CD4-positive, CD25-positive, alpha-beta regulatory T cell (primary cell): ENCODE results near the gene AGBL4. TPM values are rescaled to one million over a fixed set of nuclear protein-coding genes. Genes with fewer than 3 reads are reported as not detected.

Source experiments
- ATAC-seq, 2 donors: fragments of 150-1000 bp; cut with Tn5 transposase; one replicate each; pipeline ENCODE4 v1.10.0; 2021; ENCODE audit warnings: low read depth in 2 of 2, moderate number of reproducible peaks in 2 of 2, moderate library complexity in 1 of 2
- DNase-seq, 3 donors: peaks; one replicate each; pipeline versions ENCODE4 v3.0.0 to v3.0.0-alpha.2; 2012 to 2022; ENCODE audit warnings: mixed read lengths in 1 of 3
- H3K27ac ChIP-seq: one replicate; pipeline ENCODE4 v1.7.0; 2013; ENCODE audit warnings: mild to moderate bottlenecking, low read length; ENCODE audit not compliant: insufficient read depth, poor library complexity, severe bottlenecking
- H3K27me3 ChIP-seq: one replicate; pipeline ENCODE4 v1.7.0; 2013; ENCODE audit warnings: low read length; ENCODE audit not compliant: control insufficient read depth, insufficient read depth
- H3K36me3 ChIP-seq: one replicate; pipeline ENCODE4 v1.7.0; 2013; ENCODE audit warnings: mild to moderate bottlenecking, low read length, moderate library complexity; ENCODE audit not compliant: control insufficient read depth, insufficient read depth
- H3K4me1 ChIP-seq: 2 replicates; pipeline ENCODE4 v1.7.0; 2013; ENCODE audit warnings: mild to moderate bottlenecking, low read length; ENCODE audit not compliant: insufficient read depth, control insufficient read depth, poor library complexity, severe bottlenecking
- H3K4me3 ChIP-seq: one replicate; pipeline ENCODE4 v1.7.0; 2013; ENCODE audit warnings: low read depth, mild to moderate bottlenecking, low read length, moderate library complexity
- H3K9me3 ChIP-seq, 2 experiments: 1 replicate in 1 of 2; 2 replicates in 1 of 2; pipeline ENCODE4 v1.7.0; 2013; ENCODE audit warnings: low read length in 2 of 2, mild to moderate bottlenecking in 1 of 2, moderate library complexity in 1 of 2; ENCODE audit not compliant: control insufficient read depth in 2 of 2
- H3K27ac Mint-ChIP-seq, 3 donors: one replicate each; pipeline ENCODE4 v1.8.0; 2020 to 2022; ENCODE audit warnings: mild to moderate bottlenecking in 3 of 3, mixed read lengths in 3 of 3, moderate library complexity in 2 of 3
- H3K27me3 Mint-ChIP-seq: one replicate; pipeline ENCODE4 v1.8.0; 2022; ENCODE audit warnings: mild to moderate bottlenecking, mixed read lengths
- H3K36me3 Mint-ChIP-seq: one replicate; pipeline ENCODE4 v1.8.0; 2020; ENCODE audit warnings: mixed read lengths
- H3K4me1 Mint-ChIP-seq, 4 donors: one replicate each; pipeline ENCODE4 v1.8.0; 2020 to 2022; ENCODE audit warnings: mixed read lengths in 4 of 4, mild to moderate bottlenecking in 1 of 4
- H3K4me3 Mint-ChIP-seq, 4 donors: one replicate each; pipeline ENCODE4 v1.8.0; 2020 to 2022; ENCODE audit warnings: mild to moderate bottlenecking in 4 of 4, mixed read lengths in 4 of 4, moderate library complexity in 3 of 4
- H3K9me3 Mint-ChIP-seq, 7 donors: one replicate each; pipeline ENCODE4 v1.8.0; 2020 to 2022; ENCODE audit warnings: mixed read lengths in 7 of 7, mild to moderate bottlenecking in 3 of 7, moderate library complexity in 2 of 7
- polyA plus RNA-seq, 4 donors: library from polyadenylated mRNA; unstranded; fragments of 300-500 nt; fragmentation: Illumina TruSeq; gene quantifications; one replicate each; pipeline ENCODE4 v1.2.3, GENCODE V29; 2021
- total RNA-seq: library from RNA; stranded (reverse); gene quantifications from one replicate; pipeline ENCODE4 v1.2.3, GENCODE V29; 2022

The AGBL4 gene
- total and polyA plus RNA-seq, 5 donors from 2014 or later = 0.47 TPM; not detected in 4

DNA sequence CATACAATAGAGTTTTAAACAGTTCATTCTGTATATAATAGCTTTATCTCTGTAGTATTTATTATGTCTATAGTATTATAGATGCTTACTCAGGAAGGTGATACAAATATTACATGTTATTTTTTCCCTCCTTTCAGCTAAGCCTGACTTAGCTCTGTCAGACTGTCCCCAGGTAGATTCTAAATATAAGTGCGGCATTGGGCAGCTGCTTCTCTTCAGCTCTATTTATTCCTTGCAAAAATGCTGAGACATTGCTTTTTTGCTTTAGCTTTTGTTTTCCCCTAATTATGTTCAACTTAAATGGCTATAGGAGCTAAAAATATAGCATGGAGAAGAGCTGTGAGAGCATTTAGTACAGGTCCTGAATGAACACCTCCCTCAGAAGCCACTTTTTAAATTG lies 1043.8 kb downstream of the AGBL4 start:
- H3K4me3 ChIP-seq = no peak overlapping the region
- no peaks in the 10 kb centered on the region for H3K36me3 ChIP-seq
- no peaks in the 10 kb centered on the region for H3K4me1 ChIP-seq
- H3K9me3 ChIP-seq = peaks cover 0 to 2% of the 10 kb centered on the region in 2 experiments
- H3K27me3 ChIP-seq = no peaks in the 10 kb centered on the region
- ATAC-seq (no peak), DNase-seq (no peak)
- Mint-ChIP-seq H3K27me3 (no peaks in the 10 kb centered on the region), H3K27ac (no peak overlapping the region), H3K9me3 (peaks cover 0 to 7% (median 4%) of the 10 kb centered on the region in 7 donors), H3K4me1 (no peaks in the 10 kb centered on the region), H3K36me3 (no peaks in the 10 kb centered on the region), H3K4me3 (no peak overlapping the region)
- H3K27ac ChIP-seq = no peak overlapping the region

DNA sequence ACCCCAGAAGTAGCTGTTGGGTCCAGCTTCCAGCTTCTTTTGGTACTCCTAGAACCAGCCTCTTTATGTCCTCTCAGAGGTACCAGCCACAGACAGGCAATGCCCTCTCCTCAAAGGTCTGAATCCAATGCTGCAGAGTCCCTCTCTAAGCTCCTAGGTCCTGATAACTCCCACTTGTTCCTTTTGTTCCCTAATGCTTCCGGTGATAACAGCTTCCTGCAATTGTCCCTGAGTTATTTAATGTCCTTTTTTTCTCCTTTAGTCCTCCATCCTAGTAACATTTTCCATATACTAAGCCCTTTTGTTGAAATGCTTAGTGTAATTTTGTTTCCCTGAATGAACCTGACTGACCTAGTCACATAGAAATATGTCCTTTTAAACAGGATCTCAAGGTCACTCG lies 1045.3 kb downstream of the AGBL4 start:
- no peaks in the 10 kb centered on the region for H3K36me3 ChIP-seq
- Mint-ChIP-seq H3K9me3 (peaks cover 0 to 5% (median 4%) of the 10 kb centered on the region in 7 donors), H3K4me3 (no peak overlapping the region), H3K4me1 (no peaks in the 10 kb centered on the region), H3K27me3 (no peaks in the 10 kb centered on the region), H3K27ac (no peak overlapping the region), H3K36me3 (no peaks in the 10 kb centered on the region)
- no peak overlapping the region for H3K4me3 ChIP-seq
- peaks cover 0 to 2% of the 10 kb centered on the region in 2 experiments for H3K9me3 ChIP-seq
- DNase-seq (no peak), ATAC-seq (no peak)
- no peaks in the 10 kb centered on the region for H3K27me3 ChIP-seq
- H3K4me1 ChIP-seq = no peaks in the 10 kb centered on the region
- no peak overlapping the region for H3K27ac ChIP-seq

DNA sequence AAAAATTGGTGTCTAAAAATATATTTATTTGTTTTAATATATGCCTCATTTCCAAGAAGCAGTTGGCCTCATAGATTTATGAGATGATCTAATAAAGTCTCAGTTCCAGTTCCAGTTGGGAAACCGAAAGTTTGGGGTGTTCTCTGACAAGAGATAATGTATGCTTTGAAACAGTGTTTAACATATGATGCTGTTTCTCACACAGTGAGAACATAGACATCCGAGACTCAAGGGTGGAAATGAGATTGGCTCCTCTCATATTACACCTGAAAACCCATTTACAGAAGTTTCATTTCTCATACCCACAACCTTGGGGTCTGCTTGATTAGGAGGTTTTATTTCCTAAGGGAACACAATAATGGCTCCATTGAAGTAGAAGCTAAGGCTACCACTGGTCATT lies 1046.5 kb downstream of the AGBL4 start:
- H3K27me3 ChIP-seq = no peaks in the 10 kb centered on the region
- no peak overlapping the region for H3K4me3 ChIP-seq
- H3K9me3 ChIP-seq = peaks cover 0 to 2% of the 10 kb centered on the region in 2 experiments
- H3K36me3 ChIP-seq = no peaks in the 10 kb centered on the region
- H3K36me3 Mint-ChIP-seq = no peaks in the 10 kb centered on the region
- DNase-seq = no peak
- H3K4me3 Mint-ChIP-seq = no peak overlapping the region
- H3K27ac ChIP-seq = no peak overlapping the region
- no peak overlapping the region for H3K27ac Mint-ChIP-seq
- H3K9me3 Mint-ChIP-seq = peaks cover 0 to 5% (median 4%) of the 10 kb centered on the region in 7 donors
- no peaks in the 10 kb centered on the region for H3K4me1 ChIP-seq
- ATAC-seq = no peak
- no peaks in the 10 kb centered on the region for H3K27me3 Mint-ChIP-seq
- H3K4me1 Mint-ChIP-seq = no peaks in the 10 kb centered on the region

DNA sequence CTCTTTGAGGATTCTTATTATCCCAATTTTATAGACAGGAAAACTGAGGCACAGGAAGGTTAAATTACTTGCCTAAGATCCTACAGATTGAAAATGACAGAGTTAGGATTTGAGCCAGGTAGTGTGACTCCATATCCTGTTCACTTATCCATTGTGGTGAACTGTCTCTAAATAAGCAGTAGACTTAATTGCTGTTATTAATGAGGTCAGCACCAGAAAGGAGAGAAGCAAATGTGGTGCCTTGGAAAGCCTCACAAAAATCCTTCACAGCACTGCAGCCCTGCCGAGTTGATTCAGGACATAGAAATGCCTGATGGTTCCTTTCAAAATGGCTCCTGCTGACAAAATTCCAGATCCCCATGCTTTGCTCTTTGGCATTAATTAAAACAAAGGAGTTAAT lies 1053.8 kb downstream of the AGBL4 start:
- no peaks in the 10 kb centered on the region for H3K27me3 ChIP-seq
- no peak for ATAC-seq
- H3K4me1 Mint-ChIP-seq = no peaks in the 10 kb centered on the region

DNA sequence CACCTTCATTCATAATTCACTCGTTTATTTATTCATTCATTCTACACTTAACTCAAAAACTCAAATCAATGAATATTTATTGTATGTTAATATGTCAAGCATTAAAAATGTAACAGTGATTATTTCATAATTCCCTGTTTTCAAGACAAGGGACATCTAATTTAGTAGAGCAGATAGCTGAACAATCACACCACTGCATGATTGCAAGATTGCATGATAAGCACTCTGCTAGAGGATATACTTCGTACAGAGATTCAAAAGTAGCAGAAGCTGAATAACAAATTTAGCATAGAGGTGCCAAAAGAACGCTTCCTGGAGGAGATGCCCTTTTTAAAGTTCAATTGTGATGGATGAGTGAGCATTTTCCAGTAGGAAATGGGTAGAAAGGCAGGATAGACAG lies 1056.4 kb downstream of the AGBL4 start:
- Mint-ChIP-seq H3K36me3 (no peaks in the 10 kb centered on the region), H3K4me3 (no peak overlapping the region), H3K4me1 (no peaks in the 10 kb centered on the region), H3K27ac (no peak overlapping the region), H3K27me3 (peaks cover 4% of the 10 kb centered on the region), H3K9me3 (peaks cover 0 to 7% (median 0%) of the 10 kb centered on the region in 7 donors)
- Histone ChIP-seq H3K9me3 (no peaks in the 10 kb centered on the region), H3K36me3 (no peaks in the 10 kb centered on the region), H3K27ac (no peak overlapping the region), H3K27me3 (no peaks in the 10 kb centered on the region), H3K4me3 (no peak overlapping the region), H3K4me1 (no peaks in the 10 kb centered on the region)
- ATAC-seq = no peak
- no peak for DNase-seq

More for the DNA sequence above, 1053.8 kb downstream of the AGBL4 start:
- no peak overlapping the region for H3K4me3 ChIP-seq
- peaks cover 0 to 7% (median 0%) of the 10 kb centered on the region in 7 donors for H3K9me3 Mint-ChIP-seq
- H3K4me3 Mint-ChIP-seq = no peak overlapping the region
- H3K4me1 ChIP-seq = no peaks in the 10 kb centered on the region
- DNase-seq = no peak
- no peaks in the 10 kb centered on the region for H3K36me3 ChIP-seq
- peaks cover 4% of the 10 kb centered on the region for H3K27me3 Mint-ChIP-seq
- H3K27ac Mint-ChIP-seq = no peak overlapping the region
- no peaks in the 10 kb centered on the region for H3K36me3 Mint-ChIP-seq
- H3K27ac ChIP-seq = no peak overlapping the region
- no peaks in the 10 kb centered on the region for H3K9me3 ChIP-seq

GRCh38 chr1:48966583-48966982 lies 1057.2 kb downstream of the AGBL4 start:
- Histone ChIP-seq H3K9me3 (no peaks in the 10 kb centered on the region), H3K27ac (no peak overlapping the region), H3K27me3 (no peaks in the 10 kb centered on the region), H3K36me3 (no peaks in the 10 kb centered on the region), H3K4me3 (no peak overlapping the region), H3K4me1 (no peaks in the 10 kb centered on the region)
- ATAC-seq = no peak
- Mint-ChIP-seq H3K27me3 (peaks cover 4% of the 10 kb centered on the region), H3K4me1 (no peaks in the 10 kb centered on the region), H3K36me3 (no peaks in the 10 kb centered on the region), H3K4me3 (no peak overlapping the region), H3K27ac (no peak overlapping the region), H3K9me3 (peaks cover 0 to 5% (median 0%) of the 10 kb centered on the region in 7 donors)
- DNase-seq = no peak

- no peak for DNase-seq
- no peak overlapping the region for H3K4me3 ChIP-seq
- Mint-ChIP-seq H3K9me3 (peaks cover 0 to 11% (median 0%) of the 10 kb centered on the region in 7 donors), H3K27ac (no peak overlapping the region), H3K4me1 (no peaks in the 10 kb centered on the region), H3K27me3 (no peaks in the 10 kb centered on the region), H3K36me3 (no peaks in the 10 kb centered on the region), H3K4me3 (no peak overlapping the region)
- no peak for ATAC-seq
- H3K27ac ChIP-seq = no peak overlapping the region
- H3K4me1 ChIP-seq = no peaks in the 10 kb centered on the region
- H3K27me3 ChIP-seq = no peaks in the 10 kb centered on the region
- H3K9me3 ChIP-seq = no peaks in the 10 kb centered on the region
- H3K36me3 ChIP-seq = no peaks in the 10 kb centered on the region
Observed at GRCh38 chr1:48960320-48960719, 1063.4 kb downstream of the AGBL4 start.

- DNase-seq (no peak), ATAC-seq (no peak)
- Mint-ChIP-seq H3K27me3 (no peaks in the 10 kb centered on the region), H3K4me1 (no peaks in the 10 kb centered on the region), H3K27ac (no peak overlapping the region), H3K36me3 (no peaks in the 10 kb centered on the region), H3K9me3 (peaks cover 0 to 11% (median 2%) of the 10 kb centered on the region in 7 donors), H3K4me3 (no peak overlapping the region)
- H3K9me3 ChIP-seq = no peaks in the 10 kb centered on the region
- H3K27ac ChIP-seq = no peak overlapping the region
- H3K36me3 ChIP-seq = no peaks in the 10 kb centered on the region
- peaks cover 2% of the 10 kb centered on the region for H3K27me3 ChIP-seq
- no peak overlapping the region for H3K4me3 ChIP-seq
- no peaks in the 10 kb centered on the region for H3K4me1 ChIP-seq
Observed at GRCh38 chr1:48955774-48956173, 1068.0 kb downstream of the AGBL4 start.
